ENCODE measurements around the gene DCLRE1C. TPM values are rescaled to one million over a fixed set of nuclear protein-coding genes. Genes with fewer than 3 reads are reported as not detected.
"Not testable (repeated sequence)": the region's sequence is repeated elsewhere in the genome, so short reads cannot be mapped to it uniquely, and the experiment has no call there.

Gene DCLRE1C
- 15.5 and 20.9 TPM in 2 replicates for total RNA-seq

DNA sequence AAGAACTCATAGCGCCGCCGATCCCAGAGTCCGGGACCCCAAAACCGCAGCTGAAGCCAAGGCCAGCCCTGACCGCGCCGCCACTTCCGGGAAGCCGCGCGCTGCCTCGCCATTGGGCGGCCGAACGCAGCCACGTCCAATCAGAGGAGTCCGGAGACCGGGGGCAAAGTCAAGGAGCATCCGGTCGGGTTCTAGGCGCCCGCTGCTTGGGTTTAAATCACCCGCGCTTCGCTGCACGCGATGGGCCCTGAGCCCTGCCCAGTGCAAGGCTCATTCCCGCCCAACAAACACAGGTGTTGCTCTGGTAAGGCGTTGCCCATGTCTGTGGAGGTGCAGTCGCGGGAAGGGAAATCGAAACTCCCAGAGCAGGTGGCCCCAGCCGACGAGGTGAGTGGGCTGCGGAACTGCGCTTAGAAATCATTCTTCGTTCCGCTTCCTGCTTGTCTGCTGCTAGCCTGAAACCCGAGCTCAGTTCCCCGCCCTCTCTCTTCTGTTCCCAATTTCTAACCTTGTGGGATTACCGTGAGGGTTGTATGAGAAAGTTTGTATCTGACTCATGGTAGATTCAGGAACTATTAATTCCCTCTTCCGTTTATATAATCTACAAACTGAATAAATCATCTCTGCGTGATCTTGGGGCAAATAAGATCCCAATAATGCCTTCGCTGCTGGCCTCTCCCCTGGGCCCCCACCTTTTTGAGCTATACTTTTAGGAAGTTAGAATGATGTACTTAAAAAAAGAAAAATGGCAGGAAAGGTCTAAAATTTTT, at the start of gene DCLRE1C:
TSS of gene DCLRE1C (minus strand) at position 96 of the 770 bp plus-strand sequence. CDS start at position 10, 86 bp downstream.
- Mint-ChIP-seq H3K27ac (peak within 1 kb of the TSS; percentile 95), H3K27me3 (ENCODE audit: insufficient read depth) (no peaks in the 10 kb centered on the region), H3K9me3 (no peaks in the 10 kb centered on the region), H3K4me1 (ENCODE audit: low read depth) (peaks cover 57% of the 10 kb centered on the region), H3K4me3 (peak within 1 kb of the TSS; percentile 94), H3K36me3 (ENCODE audit: low read depth) (peaks cover 15% of the 10 kb centered on the region)
- intact Hi-C loops (cut with micrococcal nuclease) = loop anchor here (1.0 to 10.0 kb wide), 7 partner anchors 76 to 1609 kb away; partner anchors contain the start of genes CDNF, HSPA14, MSANTD7 and RPP38
- peak; percentile 89 for DNase-seq (ENCODE audit: low spot score)

DNA sequence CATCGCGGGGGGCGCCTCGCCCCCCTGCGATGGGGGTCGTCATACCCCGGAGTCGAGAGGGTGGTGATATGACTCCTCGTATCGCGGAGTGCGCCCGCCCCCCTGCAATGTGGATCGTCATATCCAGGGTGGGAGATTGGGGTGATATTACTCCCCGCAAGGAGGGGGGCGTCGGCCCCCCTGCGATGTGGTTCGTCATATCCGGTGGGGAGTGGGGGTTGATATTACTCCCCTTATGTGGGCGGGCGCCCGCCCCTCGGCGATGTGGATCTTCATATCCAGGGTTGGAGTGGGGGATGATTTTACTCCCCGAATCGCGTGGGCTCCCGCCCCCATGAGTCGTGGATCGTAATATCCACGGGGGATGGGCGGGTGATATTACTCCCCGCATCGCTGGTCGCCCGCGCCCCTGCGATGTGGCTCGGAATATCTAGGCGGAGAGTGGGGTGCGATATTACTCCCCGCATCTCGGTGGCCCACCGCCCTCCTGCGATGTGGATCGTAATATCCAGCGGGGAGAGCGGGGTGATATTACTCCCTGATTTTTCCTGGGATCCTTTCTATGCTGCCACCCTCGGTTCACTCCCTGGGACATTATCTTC, 42.2 kb upstream of the DCLRE1C start:
- Mint-ChIP-seq H3K9me3 (no peaks in the 10 kb centered on the region), H3K27me3 (ENCODE audit: insufficient read depth) (peaks cover 5% of the 10 kb centered on the region), H3K27ac (no peak overlapping the region), H3K36me3 (ENCODE audit: low read depth) (no peaks in the 10 kb centered on the region), H3K4me3 (no peak overlapping the region), H3K4me1 (ENCODE audit: low read depth) (peaks cover 9% of the 10 kb centered on the region)
- intact Hi-C loops (cut with micrococcal nuclease) = loop anchor here (10.0 kb wide), 1 partner anchor 379 kb away; the partner anchor contains the start of gene FAM171A1
- no peak for DNase-seq (ENCODE audit: low spot score)

DNA sequence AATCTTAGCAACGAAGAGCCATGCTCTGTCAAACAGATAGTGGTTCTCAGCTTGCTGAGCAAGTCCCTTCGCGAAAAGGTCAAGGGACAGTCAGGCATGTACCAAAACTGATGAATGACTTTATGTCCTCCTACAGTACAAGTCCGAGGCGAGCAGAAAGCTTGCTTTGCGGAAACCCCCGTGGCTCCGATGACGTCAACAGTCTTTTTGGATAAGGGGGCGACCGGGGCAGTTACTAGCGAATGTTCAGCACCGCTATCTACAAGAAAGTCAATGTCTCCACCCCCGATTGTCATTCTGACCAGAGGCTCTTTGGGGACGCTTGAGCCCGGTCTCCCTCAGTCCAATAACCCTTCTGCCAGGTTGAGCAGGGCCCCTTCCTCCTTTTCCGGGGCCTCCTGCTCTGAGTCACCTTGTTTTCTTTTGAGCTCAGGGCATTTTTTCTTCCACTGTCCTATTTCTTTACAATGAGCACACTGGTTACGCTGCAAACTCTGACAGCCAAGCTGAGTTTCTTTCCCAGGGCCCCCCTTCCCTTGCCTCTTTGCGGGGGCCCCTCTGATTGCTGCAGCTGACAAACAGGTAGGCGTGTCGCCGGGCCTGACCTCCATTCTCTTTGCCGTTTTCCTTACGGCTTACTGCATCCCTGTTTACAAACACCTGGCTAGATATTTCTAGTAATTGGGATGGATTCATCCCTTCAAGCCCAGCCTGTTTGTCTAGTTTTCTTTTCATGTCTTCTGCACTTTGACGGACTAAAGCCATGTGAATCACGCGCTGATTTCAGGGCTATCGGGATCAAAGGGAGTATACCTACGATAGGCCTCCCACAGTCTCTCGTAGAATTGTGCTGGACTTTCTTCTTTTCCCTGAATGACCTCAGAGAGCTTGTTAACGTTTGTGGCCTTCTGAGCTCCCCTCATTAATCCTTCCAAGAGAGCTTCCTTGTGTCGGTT, 39.9 kb upstream of the DCLRE1C start:
- H3K27ac Mint-ChIP-seq; H3K27me3 Mint-ChIP-seq (ENCODE audit: insufficient read depth); H3K4me3 Mint-ChIP-seq; H3K36me3 Mint-ChIP-seq (ENCODE audit: low read depth); H3K9me3 Mint-ChIP-seq; DNase-seq (ENCODE audit: low spot score): not testable (repeated sequence)
- intact Hi-C loops (cut with micrococcal nuclease) = loop anchor here (10.0 kb wide), 1 partner anchor 381 kb away; the partner anchor contains the start of gene FAM171A1
- H3K4me1 Mint-ChIP-seq (ENCODE audit: low read depth) = peaks cover 16% of the 10 kb centered on the region

DNA sequence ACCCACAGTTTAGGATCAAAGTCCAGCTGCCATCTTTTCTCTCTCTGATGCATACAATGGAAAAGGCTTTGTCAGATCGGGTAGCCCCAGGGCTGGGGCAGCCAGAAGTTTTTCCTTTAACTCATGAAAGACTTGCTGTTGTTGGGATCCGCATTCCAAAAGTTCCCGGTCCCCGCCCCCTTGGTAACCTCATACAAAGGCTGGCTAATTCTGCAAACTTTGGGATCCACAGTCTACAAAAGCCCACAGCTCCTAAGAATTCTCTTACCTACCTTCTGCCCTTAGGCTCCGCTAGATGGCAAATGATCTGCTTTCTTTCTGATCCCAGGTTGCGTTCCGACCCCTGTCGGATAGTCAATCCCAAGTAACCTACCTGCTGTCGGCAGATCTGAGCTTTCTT, 38.4 kb upstream of the DCLRE1C start:
- H3K4me3 Mint-ChIP-seq; DNase-seq (ENCODE audit: low spot score); H3K27ac Mint-ChIP-seq; H3K36me3 Mint-ChIP-seq (ENCODE audit: low read depth); H3K9me3 Mint-ChIP-seq; H3K27me3 Mint-ChIP-seq (ENCODE audit: insufficient read depth): not testable (repeated sequence)
- peaks cover 16% of the 10 kb centered on the region for H3K4me1 Mint-ChIP-seq (ENCODE audit: low read depth)
- intact Hi-C loops (cut with micrococcal nuclease) = loop anchor here (10.0 kb wide), 1 partner anchor 382 kb away; the partner anchor contains the start of gene FAM171A1

DNA sequence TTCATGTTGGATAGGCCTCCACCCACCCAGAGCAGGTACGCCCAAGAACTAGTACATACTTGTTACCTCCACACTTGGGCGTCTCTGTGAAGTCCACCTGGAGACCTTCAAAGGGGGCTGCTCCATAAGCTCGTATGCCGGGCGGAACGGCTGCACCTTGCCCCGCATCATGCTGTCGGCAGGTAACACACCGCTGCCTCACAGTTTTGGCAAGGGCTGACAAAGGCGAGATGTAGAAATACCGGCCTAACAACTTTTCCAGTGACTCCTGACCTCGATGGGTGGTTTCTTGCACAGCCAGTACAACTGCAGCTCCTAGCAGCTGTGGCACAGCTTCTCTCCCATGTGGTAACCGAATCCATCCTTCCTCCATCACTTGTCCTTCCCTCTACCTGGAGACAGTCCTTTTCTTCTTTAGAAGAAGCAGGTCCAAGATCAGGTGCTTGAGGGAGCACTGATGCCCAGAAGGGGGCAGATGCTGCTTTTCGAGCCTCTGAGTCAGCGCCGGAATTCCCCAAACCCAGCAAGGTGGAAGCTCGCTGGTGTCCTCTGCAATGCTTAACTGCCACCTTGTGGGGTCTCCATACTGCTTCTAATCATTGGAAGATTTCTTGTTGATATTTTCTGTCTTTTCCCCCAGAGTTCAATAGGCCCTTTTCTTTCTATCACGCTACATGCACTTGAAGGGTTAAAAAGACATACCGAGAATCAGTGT, 37.3 kb upstream of the DCLRE1C start:
- not testable (repeated sequence) for H3K9me3 Mint-ChIP-seq; H3K4me3 Mint-ChIP-seq; H3K27me3 Mint-ChIP-seq (ENCODE audit: insufficient read depth); H3K27ac Mint-ChIP-seq; H3K36me3 Mint-ChIP-seq (ENCODE audit: low read depth)
- peak; percentile 56 for DNase-seq (ENCODE audit: low spot score)
- H3K4me1 Mint-ChIP-seq (ENCODE audit: low read depth) = peaks cover 16% of the 10 kb centered on the region
- intact Hi-C loops (cut with micrococcal nuclease) = loop anchor here (1.0 to 10.0 kb wide), 2 partner anchors 115 to 384 kb away; partner anchors contain the start of gene FAM171A1

DNA sequence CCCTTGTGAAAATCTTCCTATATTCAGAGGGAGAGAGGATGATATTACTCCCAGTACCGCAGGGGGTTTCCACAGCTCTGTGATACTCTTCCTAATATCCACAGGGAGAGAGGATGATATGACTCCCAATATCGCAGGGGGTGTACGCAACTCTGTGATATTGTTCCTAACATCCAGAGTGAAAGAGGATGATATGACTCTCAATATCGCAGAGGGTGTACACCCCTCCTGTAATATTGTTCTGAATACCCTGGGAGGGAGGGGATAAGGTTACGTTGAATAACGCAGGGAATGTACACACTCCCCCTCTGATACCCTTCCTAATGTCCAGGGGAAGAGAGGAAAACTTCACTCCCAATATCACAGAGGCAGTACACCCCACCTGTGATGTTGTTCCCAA, 35.7 kb upstream of the DCLRE1C start:
- intact Hi-C loops (cut with micrococcal nuclease); H3K36me3 Mint-ChIP-seq (ENCODE audit: low read depth): not testable (repeated sequence)
- peaks cover 16% of the 10 kb centered on the region for H3K4me1 Mint-ChIP-seq (ENCODE audit: low read depth)

GRCh38 chr10:14982744-14983143, 28.8 kb upstream of the DCLRE1C start:
- DNase-seq (ENCODE audit: low spot score) = no peak
- H3K27ac Mint-ChIP-seq = no peak overlapping the region
- H3K4me3 Mint-ChIP-seq = no peak overlapping the region
- H3K27me3 Mint-ChIP-seq (ENCODE audit: insufficient read depth) = no peaks in the 10 kb centered on the region
- intact Hi-C loops (cut with micrococcal nuclease) = no loop called here
- no peaks in the 10 kb centered on the region for H3K4me1 Mint-ChIP-seq (ENCODE audit: low read depth)
- H3K9me3 Mint-ChIP-seq = no peaks in the 10 kb centered on the region
- no peaks in the 10 kb centered on the region for H3K36me3 Mint-ChIP-seq (ENCODE audit: low read depth)

More for the DNA sequence above, 35.7 kb upstream of the DCLRE1C start:
- not testable (repeated sequence) for H3K27ac Mint-ChIP-seq; H3K9me3 Mint-ChIP-seq; H3K4me3 Mint-ChIP-seq; H3K27me3 Mint-ChIP-seq (ENCODE audit: insufficient read depth); DNase-seq (ENCODE audit: low spot score)

DNA sequence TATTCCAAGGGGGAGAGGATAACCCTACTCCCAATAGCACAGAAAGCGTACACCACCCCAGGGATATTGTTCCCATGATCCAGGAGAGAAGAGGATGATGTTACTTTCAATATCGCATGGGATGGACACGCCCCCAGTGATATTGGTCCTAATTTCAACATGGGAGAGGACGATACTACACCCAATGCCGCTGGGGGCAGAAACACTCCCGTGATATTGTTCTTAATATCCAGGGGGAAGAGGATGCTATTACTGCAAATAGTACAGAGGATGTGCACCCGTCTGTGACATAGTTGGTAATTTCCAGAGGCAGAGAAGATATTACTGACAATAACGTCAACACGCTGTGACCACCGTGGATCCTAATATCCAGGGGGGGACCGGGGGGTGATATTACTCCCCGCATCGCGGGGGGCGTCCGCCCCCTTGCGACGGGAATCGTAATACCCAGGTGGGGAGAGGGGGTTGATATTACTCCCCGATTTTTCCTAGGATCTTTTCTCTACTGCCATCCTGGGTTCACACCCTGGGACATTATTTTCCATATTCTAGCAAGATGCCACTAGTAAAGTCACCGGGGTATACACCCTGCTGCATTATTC, 21.9 kb upstream of the DCLRE1C start:
- H3K4me3 Mint-ChIP-seq = no peak overlapping the region
- no peak for DNase-seq (ENCODE audit: low spot score)
- intact Hi-C loops (cut with micrococcal nuclease) = no loop called here
- H3K4me1 Mint-ChIP-seq (ENCODE audit: low read depth) = no peaks in the 10 kb centered on the region
- no peak overlapping the region for H3K27ac Mint-ChIP-seq
- peaks cover 3% of the 10 kb centered on the region for H3K27me3 Mint-ChIP-seq (ENCODE audit: insufficient read depth)
- H3K9me3 Mint-ChIP-seq = no peaks in the 10 kb centered on the region
- H3K36me3 Mint-ChIP-seq (ENCODE audit: low read depth) = no peaks in the 10 kb centered on the region

DNA sequence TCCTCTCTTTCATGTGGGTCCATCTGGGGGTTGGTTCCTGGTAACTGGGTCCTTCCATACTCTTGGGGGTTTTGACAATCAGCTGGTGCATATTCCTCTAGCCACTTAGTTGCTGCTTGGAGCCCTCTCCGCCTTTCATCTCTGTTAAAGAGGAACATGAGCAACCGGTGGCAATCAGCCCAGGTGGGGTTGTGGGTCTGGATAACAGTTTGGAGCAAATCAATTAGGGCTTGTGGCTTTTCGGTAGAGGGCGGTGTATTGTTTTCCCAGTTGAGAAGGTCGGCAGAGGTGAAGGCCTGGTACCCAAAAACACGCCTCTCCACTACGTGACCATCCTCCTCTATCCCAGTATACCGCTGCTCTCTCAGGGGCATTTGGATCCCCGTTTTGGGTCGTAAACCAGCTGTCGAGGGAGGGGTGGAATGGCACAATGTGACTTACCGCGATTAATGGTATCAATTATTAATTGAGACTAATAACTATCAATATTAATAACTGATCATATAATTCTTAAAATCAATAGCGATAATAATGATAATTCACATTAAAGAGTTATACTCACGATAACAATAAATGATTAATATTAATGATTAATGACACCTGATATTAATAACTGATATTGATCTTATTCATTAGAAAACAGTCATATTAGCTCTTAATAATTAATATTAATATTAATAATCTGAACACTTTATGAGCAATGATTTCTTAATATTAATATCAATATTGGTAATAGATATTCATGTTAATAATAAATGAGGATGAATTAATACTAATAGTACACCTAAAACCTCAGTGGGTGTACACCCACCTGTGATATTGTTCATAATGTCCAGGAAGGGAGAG, 20.5 kb upstream of the DCLRE1C start:
- H3K27ac Mint-ChIP-seq; H3K36me3 Mint-ChIP-seq (ENCODE audit: low read depth); H3K4me1 Mint-ChIP-seq (ENCODE audit: low read depth); intact Hi-C loops (cut with micrococcal nuclease); H3K4me3 Mint-ChIP-seq; H3K9me3 Mint-ChIP-seq; H3K27me3 Mint-ChIP-seq (ENCODE audit: insufficient read depth); DNase-seq (ENCODE audit: low spot score): not testable (repeated sequence)

GRCh38 chr10:14971867-14972448, 18.1 kb upstream of the DCLRE1C start:
- Mint-ChIP-seq H3K4me3 (no peak overlapping the region), H3K27ac (no peak overlapping the region), H3K9me3 (no peaks in the 10 kb centered on the region), H3K27me3 (ENCODE audit: insufficient read depth) (peaks cover 5% of the 10 kb centered on the region), H3K36me3 (ENCODE audit: low read depth) (no peaks in the 10 kb centered on the region), H3K4me1 (ENCODE audit: low read depth) (no peaks in the 10 kb centered on the region)
- peak; percentile 36 for DNase-seq (ENCODE audit: low spot score)
- intact Hi-C loops (cut with micrococcal nuclease) = loop anchor here (1.0 to 2.0 kb wide), 2 partner anchors 473 to 775 kb away; no protein-coding TSS in a partner anchor

GRCh38 chr10:14967897-14968296, 14.0 kb upstream of the DCLRE1C start:
- H3K27me3 Mint-ChIP-seq (ENCODE audit: insufficient read depth) = peaks cover 5% of the 10 kb centered on the region
- H3K4me1 Mint-ChIP-seq (ENCODE audit: low read depth) = no peaks in the 10 kb centered on the region
- no peaks in the 10 kb centered on the region for H3K36me3 Mint-ChIP-seq (ENCODE audit: low read depth)
- H3K27ac Mint-ChIP-seq = no peak overlapping the region
- H3K4me3 Mint-ChIP-seq = no peak overlapping the region
- intact Hi-C loops (cut with micrococcal nuclease) = no loop called here
- DNase-seq (ENCODE audit: low spot score) = no peak
- no peaks in the 10 kb centered on the region for H3K9me3 Mint-ChIP-seq

Measured in activated T-helper 1 cell treated with anti-CD3 and anti-CD28 coated beads, Interleukin-12 subunit alpha, Interleukin-12 subunit beta, Interleukin-2, Interleukin-4 antibody, amounts not matched to agents 30 ng/mL and 10 ng/mL and 1 ng/mL, durations not matched to agents 14 hours and 24 hours and 36 hours (primary cell).